Stimulated activated CD4-positive, alpha-beta T cell treated with anti-CD3 and anti-CD28 coated beads, Interleukin-15, amount 100 ng/mL, for 48 hours (primary cell): ENCODE results near the gene EMP3.
"Not testable (repeated sequence)": the region's sequence is repeated elsewhere in the genome, so short reads cannot be mapped to it uniquely, and the experiment has no call there.

Source experiments
- DNase-seq, 2 donors: peaks; one replicate each; pipeline ENCODE4 v3.0.0-alpha.2; 2020; ENCODE audit warnings: low read depth in 2 of 2

Gene EMP3

GRCh38 chr19:48325265-48325910 is at the start of gene EMP3:
EMP3 (plus strand) TSS chr19:48325552; CDS start chr19:48326845, 1,293 bp downstream.
- DNase-seq, result peak; percentile 73 to 84

GRCh38 chr19:48279747-48280146 is 45.6 kb upstream of the EMP3 start:
- no peak for DNase-seq

- DNase-seq, result no peak
Observed at GRCh38 chr19:48283908-48284307, 41.4 kb upstream of the EMP3 start.

GRCh38 chr19:48284896-48285295 is 40.5 kb upstream of the EMP3 start:
- DNase-seq, result no peak

- no peak for DNase-seq
Observed at GRCh38 chr19:48287748-48288147, 37.6 kb upstream of the EMP3 start.

GRCh38 chr19:48290401-48290770 is 35.0 kb upstream of the EMP3 start:
- no peak for DNase-seq

GRCh38 chr19:48290771-48291488 is 34.4 kb upstream of the EMP3 start:
- peak in 1 of 2 donors; percentile 33 for DNase-seq

- DNase-seq, result not testable (repeated sequence)
Observed at GRCh38 chr19:48291489-48291815, 33.9 kb upstream of the EMP3 start.

GRCh38 chr19:48292798-48293197 is 32.6 kb upstream of the EMP3 start:
- DNase-seq, result no peak

- no peak for DNase-seq
Observed at GRCh38 chr19:48295458-48295857, 29.9 kb upstream of the EMP3 start.

GRCh38 chr19:48296963-48297734 is 28.2 kb upstream of the EMP3 start:
- DNase-seq, result no peak

GRCh38 chr19:48297975-48298374 is 27.4 kb upstream of the EMP3 start:
- no peak for DNase-seq

- no peak for DNase-seq
Observed at GRCh38 chr19:48301886-48302599, 23.3 kb upstream of the EMP3 start.

GRCh38 chr19:48302600-48302959 is 22.8 kb upstream of the EMP3 start:
- no peak for DNase-seq

- no peak for DNase-seq
Observed at GRCh38 chr19:48303367-48303766, 22.0 kb upstream of the EMP3 start.

- DNase-seq, result no peak
Observed at GRCh38 chr19:48303866-48304265, 21.5 kb upstream of the EMP3 start.

- no peak for DNase-seq
Observed at GRCh38 chr19:48308631-48309586, 16.4 kb upstream of the EMP3 start.

- not testable (repeated sequence) for DNase-seq
Observed at GRCh38 chr19:48309731-48310130, 15.6 kb upstream of the EMP3 start.

- no peak for DNase-seq
Observed at GRCh38 chr19:48310227-48310626, 15.1 kb upstream of the EMP3 start.

GRCh38 chr19:48311384-48311783 is 14.0 kb upstream of the EMP3 start:
- no peak for DNase-seq

- no peak for DNase-seq
Observed at GRCh38 chr19:48315712-48316111, 9.6 kb upstream of the EMP3 start.
